Measurements from ENCODE around the gene FIGN.

- TF ChIP-seq CTCF (IDR thresholded peaks at IDR 0.05; ENCODE audit: extremely low read depth in 1 of 2, insufficient read depth in 1 of 2, low read depth in 1 of 2, low read length in 2 of 2) (no peak), MAX (IDR thresholded peaks at IDR 0.05; ENCODE audit: insufficient read depth, insufficient read length) (no peak), POLR2AphosphoS5 (IDR thresholded peaks at IDR 0.05; ENCODE audit: insufficient read depth, low read depth, low read length) (no peak), POLR2A (IDR thresholded peaks at IDR 0.05; ENCODE audit: low read depth, low read length) (no peak), EZH2 (IDR thresholded peaks at IDR 0.05; ENCODE audit: borderline replicate concordance, low read depth, low read length, severe bottlenecking) (no peak), JUN (IDR thresholded peaks at IDR 0.05; ENCODE audit: borderline replicate concordance, insufficient read depth, insufficient read length, low read depth) (no peak)
Measured at GRCh38 chr2:163574309-163574708, 161.5 kb downstream of the FIGN start.
